SK-N-SH treated with all-trans-retinoic acid at 6 μM for 48 hours (cell line): ENCODE data around the gene SDR39U1.

ENCODE experiments used
- ARNTL ChIP-seq: fragments of 450-650 bp; formaldehyde crosslinking; IDR thresholded peaks from 2 replicates; pipeline ENCODE4 v1.5.0; 2020; ENCODE audit warnings: low read depth, mild to moderate bottlenecking, moderate library complexity, borderline replicate concordance
- OSR1 ChIP-seq: fragments of 250-450 bp; sonication (Bioruptor Pico); IDR thresholded peaks from 2 replicates; pipeline ENCODE4 v1.8.0; 2022; ENCODE audit warnings: moderate library complexity, mild to moderate bottlenecking, inconsistent platforms
- TOX ChIP-seq: fragments of 250-450 bp; sonication (Bioruptor Pico); IDR thresholded peaks from 2 replicates; pipeline ENCODE4 v1.8.0; 2021; ENCODE audit warnings: mild to moderate bottlenecking, moderate library complexity, borderline replicate concordance
- ZC3H10 ChIP-seq: fragments of 250-450 bp; sonication (Bioruptor Pico); IDR thresholded peaks from 2 replicates; pipeline ENCODE4 v1.5.1; 2021; ENCODE audit warnings: mild to moderate bottlenecking, moderate library complexity
- ZFP3 ChIP-seq: fragments of 250-450 bp; sonication (Bioruptor Pico); IDR thresholded peaks from 2 replicates; pipeline ENCODE4 v1.5.0; 2020; ENCODE audit warnings: mild to moderate bottlenecking, moderate library complexity
- ZNF565 ChIP-seq: fragments of 450-650 bp; formaldehyde crosslinking; conservative IDR thresholded peaks from 2 replicates; pipeline ENCODE4 v1.5.0; 2020; ENCODE audit warnings: low read depth, mild to moderate bottlenecking, moderate library complexity
- TF ChIP-seq, protein P1 (sequence below): fragments of 250-450 bp; sonication (Bioruptor Pico); IDR thresholded peaks from 2 replicates; pipeline ENCODE4 v1.5.1; 2020; ENCODE audit warnings: low read depth, mild to moderate bottlenecking, moderate library complexity
- TF ChIP-seq, protein P2 (sequence below): fragments of 250-450 bp; sonication (Bioruptor Pico); IDR thresholded peaks from 2 replicates; pipeline ENCODE4 v1.8.0; 2021; ENCODE audit warnings: low read depth, mild to moderate bottlenecking, moderate library complexity, borderline replicate concordance

DNA sequence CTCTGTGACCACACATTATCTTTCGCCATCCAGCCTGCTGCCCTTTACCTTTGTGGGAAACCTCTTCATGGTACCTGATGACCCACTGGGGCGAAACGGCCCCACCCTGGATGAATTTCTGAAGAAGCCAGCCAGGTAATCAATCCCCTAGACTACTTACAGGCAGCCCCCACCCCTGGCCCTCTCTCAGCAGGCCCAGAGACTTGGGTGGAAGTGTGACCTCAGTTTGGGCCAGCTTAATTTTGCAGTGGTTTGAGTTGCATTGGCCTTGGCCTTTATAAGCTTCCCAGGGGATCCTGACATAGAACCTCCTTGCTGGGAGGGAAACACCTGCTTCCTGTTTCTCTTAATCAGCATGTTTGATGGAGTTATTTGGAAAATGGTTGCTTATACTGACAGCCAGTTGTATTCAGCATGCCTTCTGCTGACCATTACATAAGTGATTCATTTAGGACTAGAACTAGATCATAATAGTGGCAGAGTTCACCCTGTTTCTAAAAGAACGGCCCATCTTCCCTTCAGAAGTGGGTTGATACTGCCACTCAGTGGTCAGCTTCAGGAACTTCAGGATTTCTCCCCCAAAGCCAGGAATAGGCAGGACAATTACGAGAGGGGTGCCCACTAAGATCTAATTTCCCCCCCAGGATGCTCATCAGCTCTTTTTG is 6.1 kb downstream of the SDR39U1 start:
- TF ChIP-seq, protein P1, sequence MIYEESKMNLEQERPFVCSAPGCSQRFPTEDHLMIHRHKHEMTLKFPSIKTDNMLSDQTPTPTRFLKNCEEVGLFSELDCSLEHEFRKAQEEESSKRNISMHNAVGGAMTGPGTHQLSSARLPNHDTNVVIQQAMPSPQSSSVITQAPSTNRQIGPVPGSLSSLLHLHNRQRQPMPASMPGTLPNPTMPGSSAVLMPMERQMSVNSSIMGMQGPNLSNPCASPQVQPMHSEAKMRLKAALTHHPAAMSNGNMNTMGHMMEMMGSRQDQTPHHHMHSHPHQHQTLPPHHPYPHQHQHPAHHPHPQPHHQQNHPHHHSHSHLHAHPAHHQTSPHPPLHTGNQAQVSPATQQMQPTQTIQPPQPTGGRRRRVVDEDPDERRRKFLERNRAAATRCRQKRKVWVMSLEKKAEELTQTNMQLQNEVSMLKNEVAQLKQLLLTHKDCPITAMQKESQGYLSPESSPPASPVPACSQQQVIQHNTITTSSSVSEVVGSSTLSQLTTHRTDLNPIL (CRISPR knock-in tag): no peak
- no peak for TF ChIP-seq ARNTL (CRISPR knock-in tag)
- TF ChIP-seq OSR1 (CRISPR knock-in tag): no peak
- no peak for TF ChIP-seq TOX
- TF ChIP-seq ZC3H10 (CRISPR knock-in tag): no peak
- TF ChIP-seq, protein P2, sequence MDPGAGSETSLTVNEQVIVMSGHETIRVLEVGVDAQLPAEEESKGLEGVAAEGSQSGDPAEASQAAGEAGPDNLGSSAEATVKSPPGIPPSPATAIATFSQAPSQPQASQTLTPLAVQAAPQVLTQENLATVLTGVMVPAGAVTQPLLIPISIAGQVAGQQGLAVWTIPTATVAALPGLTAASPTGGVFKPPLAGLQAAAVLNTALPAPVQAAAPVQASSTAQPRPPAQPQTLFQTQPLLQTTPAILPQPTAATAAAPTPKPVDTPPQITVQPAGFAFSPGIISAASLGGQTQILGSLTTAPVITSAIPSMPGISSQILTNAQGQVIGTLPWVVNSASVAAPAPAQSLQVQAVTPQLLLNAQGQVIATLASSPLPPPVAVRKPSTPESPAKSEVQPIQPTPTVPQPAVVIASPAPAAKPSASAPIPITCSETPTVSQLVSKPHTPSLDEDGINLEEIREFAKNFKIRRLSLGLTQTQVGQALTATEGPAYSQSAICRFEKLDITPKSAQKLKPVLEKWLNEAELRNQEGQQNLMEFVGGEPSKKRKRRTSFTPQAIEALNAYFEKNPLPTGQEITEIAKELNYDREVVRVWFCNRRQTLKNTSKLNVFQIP (CRISPR knock-in tag): no peak
- no peak for TF ChIP-seq ZNF565 (CRISPR knock-in tag)
- no peak for TF ChIP-seq ZFP3 (CRISPR knock-in tag)
